Renal cortex interstitium (tissue), 11 donors: Measurements from ENCODE around the gene PTBP2. TPM values are rescaled to one million over a fixed set of nuclear protein-coding genes. Genes with fewer than 3 reads are reported as not detected.
"Not testable (repeated sequence)": the region's sequence is repeated elsewhere in the genome, so short reads cannot be mapped to it uniquely, and the experiment has no call there.

ENCODE experiments used
- DNase-seq, 11 donors: peaks; one replicate each; pipeline ENCODE4 v3.0.0-alpha.2; 2013; ENCODE audit warnings: low read depth in 9 of 11, low spot score in 4 of 11; ENCODE audit errors: extremely low read depth in 1 of 11
- polyA plus RNA-seq, 3 donors: library from polyadenylated mRNA; unstranded; fragments of 120-200 nt; gene quantifications; one replicate each; pipeline ENCODE4 v1.2.1, GENCODE V29; 2013; ENCODE audit not compliant: insufficient read length in 3 of 3

Gene PTBP2
- polyA plus RNA-seq, 3 donors: 37.4 to 57.6 (median 49.2) TPM

GRCh38 chr1:96722161-96722922, 758 bp downstream of the PTBP2 start:
- DNase-seq: peak; percentile 20 to 70 (median 54)

- DNase-seq: no peak
These were observed 1.4 kb downstream of the PTBP2 start for GRCh38 chr1:96722958-96723357.

GRCh38 chr1:96723377-96723776, 1.8 kb downstream of the PTBP2 start:
- DNase-seq: no peak

- DNase-seq: no peak
These were observed 2.4 kb downstream of the PTBP2 start for GRCh38 chr1:96723936-96724335.

- no peak for DNase-seq
These were observed 6.3 kb downstream of the PTBP2 start for GRCh38 chr1:96727860-96728259.

GRCh38 chr1:96730574-96731298, 9.2 kb downstream of the PTBP2 start:
- DNase-seq: no peak

GRCh38 chr1:96741335-96741734, 19.8 kb downstream of the PTBP2 start:
- no peak for DNase-seq

GRCh38 chr1:96746440-96747420, 25.1 kb downstream of the PTBP2 start:
- DNase-seq: no peak

- no peak for DNase-seq
These were observed 26.0 kb downstream of the PTBP2 start for GRCh38 chr1:96747565-96747964.

- DNase-seq: no peak
These were observed 26.5 kb downstream of the PTBP2 start for GRCh38 chr1:96748078-96748477.

GRCh38 chr1:96749618-96750017, 28.0 kb downstream of the PTBP2 start:
- no peak for DNase-seq

GRCh38 chr1:96752394-96752793, 30.8 kb downstream of the PTBP2 start:
- no peak for DNase-seq

GRCh38 chr1:96756789-96757188, 35.2 kb downstream of the PTBP2 start:
- no peak for DNase-seq

- DNase-seq: not testable (repeated sequence)
These were observed 41.0 kb downstream of the PTBP2 start for GRCh38 chr1:96762586-96762985.

GRCh38 chr1:96763514-96763913, 41.9 kb downstream of the PTBP2 start:
- no peak for DNase-seq

GRCh38 chr1:96764469-96764868, 42.9 kb downstream of the PTBP2 start:
- DNase-seq: no peak

- DNase-seq: no peak
These were observed 50.3 kb downstream of the PTBP2 start for GRCh38 chr1:96771847-96772246.

GRCh38 chr1:96772349-96772748, 50.8 kb downstream of the PTBP2 start:
- DNase-seq: no peak

- DNase-seq: no peak
These were observed 51.4 kb downstream of the PTBP2 start for GRCh38 chr1:96772972-96773371.
